SH-SY5Y (cell line): ENCODE measurements around the gene CYSLTR2.

ENCODE experiments used
- GATA2 ChIP-seq: IDR thresholded peaks from 2 replicates; pipeline ENCODE4 v1.6.1; 2011; ENCODE audit warnings: mild to moderate bottlenecking, low read depth, low read length
- GATA3 ChIP-seq: IDR thresholded peaks from 2 replicates; pipeline ENCODE4 v1.6.1; 2011; ENCODE audit warnings: low read depth, mild to moderate bottlenecking, low read length, moderate library complexity

DNA sequence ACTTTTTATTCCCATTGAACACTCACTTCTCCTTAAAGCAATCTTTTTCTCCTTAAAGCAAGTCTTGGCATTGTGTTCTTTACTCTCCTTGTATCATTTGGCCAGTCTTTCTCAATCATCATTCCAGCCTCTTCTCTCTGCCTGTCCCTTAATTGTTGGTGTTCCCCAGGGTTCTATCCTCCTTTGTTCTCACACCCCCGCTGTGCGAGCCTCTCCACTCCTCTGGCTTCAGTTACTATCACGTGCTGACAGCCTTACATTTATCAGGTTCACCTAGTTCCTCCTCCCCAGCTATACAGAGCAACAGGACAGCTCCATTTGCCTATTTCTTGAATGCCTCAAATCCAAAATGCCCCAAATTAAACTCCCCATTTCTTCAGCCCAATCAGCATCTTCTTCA lies 24.6 kb downstream of the CYSLTR2 start:
- TF ChIP-seq GATA2: no peak
- no peak for TF ChIP-seq GATA3
